Sigmoid colon (tissue), 4 donors: ENCODE measurements around the gene EPHA2.

Experiments used
- CTCF ChIP-seq, 4 experiments: fragments of 450-650 bp in 3 of 4; fragments of 200-600 bp in 1 of 4; IDR thresholded peaks; one replicate each; pipeline ENCODE4 v1.5.1; 2016 to 2019; ENCODE audit warnings: antibody characterized with exemption in 4 of 4, mild to moderate bottlenecking in 3 of 4, moderate library complexity in 2 of 4
- EP300 ChIP-seq, 4 donors: sonication (generic); formaldehyde crosslinking; IDR thresholded peaks; one replicate each; pipeline ENCODE4 v1.6.1; 2017; ENCODE audit warnings: antibody characterized with exemption in 4 of 4
- POLR2A ChIP-seq, 2 donors: fragments of 450-650 bp; IDR thresholded peaks; one replicate each; pipeline ENCODE4 v1.6.1; 2016; ENCODE audit warnings: antibody characterized with exemption in 2 of 2, mild to moderate bottlenecking in 2 of 2, moderate library complexity in 2 of 2
- POLR2AphosphoS5 ChIP-seq, 4 donors: sonication (generic); formaldehyde crosslinking; IDR thresholded peaks; one replicate each; pipeline ENCODE4 v1.6.1; 2017; ENCODE audit warnings: antibody characterized with exemption in 4 of 4

- TF ChIP-seq CTCF (IDR thresholded peaks at IDR 0.05) (no peak), POLR2AphosphoS5 (IDR thresholded peaks at IDR 0.05) (peak in 1 of 4 donors; percentile 41), POLR2A (IDR thresholded peaks at IDR 0.05) (no peak), EP300 (IDR thresholded peaks at IDR 0.05) (no peak)
These were observed 14.1 kb downstream of the EPHA2 start for GRCh38 chr1:16141573-16142336.
